Gastroesophageal sphincter (tissue), 3 donors: ENCODE measurements around the gene ZNF541.

Experiments
- CTCF ChIP-seq, 4 experiments: fragments of 200-600 bp in 2 of 4; fragments of 450-650 bp in 2 of 4; sonication (generic) in 1 of 4; IDR thresholded peaks; one replicate each; pipeline ENCODE4 v1.5.1; 2017 to 2019; ENCODE audit warnings: antibody characterized with exemption in 4 of 4, mild to moderate bottlenecking in 2 of 4, moderate library complexity in 2 of 4
- EP300 ChIP-seq: sonication (generic); formaldehyde crosslinking; IDR thresholded peaks from one replicate; pipeline ENCODE4 v1.6.1; 2017; ENCODE audit warnings: antibody characterized with exemption, mild to moderate bottlenecking
- POLR2A ChIP-seq, 2 donors: fragments of 450-650 bp; IDR thresholded peaks; one replicate each; pipeline ENCODE4 v1.6.1; 2017; ENCODE audit warnings: antibody characterized with exemption in 2 of 2, mild to moderate bottlenecking in 2 of 2, moderate library complexity in 1 of 2
- POLR2AphosphoS5 ChIP-seq: sonication (generic); formaldehyde crosslinking; IDR thresholded peaks from one replicate; pipeline ENCODE4 v1.6.1; 2017; ENCODE audit warnings: antibody characterized with exemption

- no peak for TF ChIP-seq EP300
- TF ChIP-seq POLR2A (IDR thresholded peaks at IDR 0.05) = no peak
- TF ChIP-seq POLR2AphosphoS5 = no peak
- TF ChIP-seq CTCF (IDR thresholded peaks at IDR 0.05) = no peak
Measured at GRCh38 chr19:47615714-47616113, 42.8 kb upstream of the ZNF541 start.
